Lung (tissue), 12 donors: ENCODE data around the gene INPP1. TPM values are rescaled to one million over a fixed set of nuclear protein-coding genes. Genes with fewer than 3 reads are reported as not detected.
"Not testable (repeated sequence)": the region's sequence is repeated elsewhere in the genome, so short reads cannot be mapped to it uniquely, and the experiment has no call there.

Source experiments
- ATAC-seq: fragments of 200-7000 bp; cut with Tn5 transposase; one replicate; pipeline ENCODE4 v1.9.1; 2020; ENCODE audit warnings: moderate number of reproducible peaks; ENCODE audit not compliant: insufficient read depth, low FRiP score
- DNase-seq, 3 donors: peaks; one replicate each; pipeline ENCODE4 v3.0.0-alpha.2; 2013 to 2017
- H3K27ac ChIP-seq, 2 donors: one replicate each; pipeline ENCODE4 v1.5.1; 2013; ENCODE audit warnings: mild to moderate bottlenecking in 2 of 2, moderate library complexity in 2 of 2, control low read depth in 1 of 2, inconsistent platforms in 1 of 2, low read depth in 1 of 2, low read length in 1 of 2
- H3K27me3 ChIP-seq, 3 donors: one replicate each; pipeline ENCODE4 v1.5.1; 2013; ENCODE audit warnings: low read length in 2 of 3; ENCODE audit not compliant: control insufficient read depth in 3 of 3, insufficient read depth in 3 of 3
- H3K36me3 ChIP-seq, 4 donors: one replicate each; pipeline ENCODE4 v1.5.1; 2013; ENCODE audit warnings: low read length in 4 of 4, mild to moderate bottlenecking in 1 of 4, moderate library complexity in 1 of 4; ENCODE audit not compliant: control insufficient read depth in 4 of 4, insufficient read depth in 4 of 4
- H3K4me1 ChIP-seq, 5 donors: one replicate each; pipeline ENCODE4 v1.5.1; 2013; ENCODE audit warnings: low read length in 5 of 5, mild to moderate bottlenecking in 2 of 5, moderate library complexity in 1 of 5; ENCODE audit not compliant: control insufficient read depth in 5 of 5, insufficient read depth in 5 of 5
- H3K4me3 ChIP-seq: one replicate; pipeline ENCODE4 v1.5.1; 2013; ENCODE audit warnings: mild to moderate bottlenecking, control low read depth, moderate library complexity
- H3K9ac ChIP-seq, 2 donors: one replicate each; pipeline ENCODE4 v1.5.1; 2013; ENCODE audit warnings: low read length in 2 of 2, control low read depth in 1 of 2; ENCODE audit not compliant: insufficient read depth in 1 of 2
- H3K9me3 ChIP-seq, 4 donors: one replicate each; pipeline ENCODE4 v1.5.1; 2013; ENCODE audit warnings: low read length in 3 of 4, mild to moderate bottlenecking in 1 of 4, moderate library complexity in 1 of 4; ENCODE audit not compliant: control insufficient read depth in 4 of 4, insufficient read depth in 3 of 4
- WGBS, 2 donors: extraction: QIAGEN DNeasy Blood & Tissue Kit; methylation state at CpG; one replicate each; pipeline ENCODE4 v1.1.7; 2013; 5-methylcytosine and 5-hydroxymethylcytosine counted together
- polyA plus RNA-seq, 2 donors: library from polyadenylated mRNA; stranded (reverse); fragments of 200-250 nt; gene quantifications; one replicate each; pipeline ENCODE4 v1.2.1, GENCODE V29; 2013
- total RNA-seq, 2 donors: library from RNA; depleted of rRNA in 1 of 2; stranded (reverse); fragments of >200 nt in 1 of 2; gene quantifications; one replicate each; pipeline ENCODE4 v1.2.1, GENCODE V29; 2014 to 2021
- TF ChIP-seq, protein P1 (sequence below): IDR thresholded peaks from 2 replicates; pipeline ENCODE4 v1.5.1; 2012; ENCODE audit warnings: mild to moderate bottlenecking; ENCODE audit errors: control extremely low read depth, extremely low read depth
- donor health status: control.
- donor health status: control.
- donor health status: Bipolar disorder and iron deficiency.
- donor health status: healthy.
- donor health status: DM: yes; HTN: yes; CAD: no.

The INPP1 gene
- total and polyA plus RNA-seq, 4 donors, result 15.7 to 26.7 (median 18.5) TPM

DNA sequence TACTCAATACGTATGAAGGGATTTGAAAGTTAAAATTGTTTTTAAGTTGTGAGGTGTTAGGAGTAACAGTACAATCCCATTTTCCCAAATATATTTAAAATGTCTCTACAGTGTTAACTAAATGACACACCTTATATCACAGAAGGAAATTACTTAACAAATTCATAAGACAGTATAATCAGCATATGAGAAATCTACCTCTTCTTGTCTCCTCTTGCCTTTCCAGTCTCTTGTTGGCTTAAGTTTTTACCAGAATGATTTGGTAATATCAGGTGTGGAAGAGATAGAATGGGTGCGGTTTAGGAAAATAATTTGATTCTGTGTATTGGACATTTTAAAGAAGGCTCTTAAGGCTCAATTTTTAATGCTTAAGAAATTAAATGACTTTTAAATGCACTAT is 9.5 kb upstream of the INPP1 start:
- DNase-seq (no peak), ATAC-seq (no peak)
- Histone ChIP-seq H3K4me3 (no peak overlapping the region), H3K27ac (no peak overlapping the region), H3K9ac (no peak overlapping the region), H3K27me3 (no peaks in the 10 kb centered on the region), H3K36me3 (no peaks in the 10 kb centered on the region), H3K4me1 (peaks cover 0 to 9% (median 0%) of the 10 kb centered on the region in 5 donors), H3K9me3 (no peaks in the 10 kb centered on the region)
- TF ChIP-seq, protein P1, sequence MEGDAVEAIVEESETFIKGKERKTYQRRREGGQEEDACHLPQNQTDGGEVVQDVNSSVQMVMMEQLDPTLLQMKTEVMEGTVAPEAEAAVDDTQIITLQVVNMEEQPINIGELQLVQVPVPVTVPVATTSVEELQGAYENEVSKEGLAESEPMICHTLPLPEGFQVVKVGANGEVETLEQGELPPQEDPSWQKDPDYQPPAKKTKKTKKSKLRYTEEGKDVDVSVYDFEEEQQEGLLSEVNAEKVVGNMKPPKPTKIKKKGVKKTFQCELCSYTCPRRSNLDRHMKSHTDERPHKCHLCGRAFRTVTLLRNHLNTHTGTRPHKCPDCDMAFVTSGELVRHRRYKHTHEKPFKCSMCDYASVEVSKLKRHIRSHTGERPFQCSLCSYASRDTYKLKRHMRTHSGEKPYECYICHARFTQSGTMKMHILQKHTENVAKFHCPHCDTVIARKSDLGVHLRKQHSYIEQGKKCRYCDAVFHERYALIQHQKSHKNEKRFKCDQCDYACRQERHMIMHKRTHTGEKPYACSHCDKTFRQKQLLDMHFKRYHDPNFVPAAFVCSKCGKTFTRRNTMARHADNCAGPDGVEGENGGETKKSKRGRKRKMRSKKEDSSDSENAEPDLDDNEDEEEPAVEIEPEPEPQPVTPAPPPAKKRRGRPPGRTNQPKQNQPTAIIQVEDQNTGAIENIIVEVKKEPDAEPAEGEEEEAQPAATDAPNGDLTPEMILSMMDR, result no peak
- WGBS, 2 donors, result 76 to 83% methylated on average over 2 of the region's 2 CpGs

DNA sequence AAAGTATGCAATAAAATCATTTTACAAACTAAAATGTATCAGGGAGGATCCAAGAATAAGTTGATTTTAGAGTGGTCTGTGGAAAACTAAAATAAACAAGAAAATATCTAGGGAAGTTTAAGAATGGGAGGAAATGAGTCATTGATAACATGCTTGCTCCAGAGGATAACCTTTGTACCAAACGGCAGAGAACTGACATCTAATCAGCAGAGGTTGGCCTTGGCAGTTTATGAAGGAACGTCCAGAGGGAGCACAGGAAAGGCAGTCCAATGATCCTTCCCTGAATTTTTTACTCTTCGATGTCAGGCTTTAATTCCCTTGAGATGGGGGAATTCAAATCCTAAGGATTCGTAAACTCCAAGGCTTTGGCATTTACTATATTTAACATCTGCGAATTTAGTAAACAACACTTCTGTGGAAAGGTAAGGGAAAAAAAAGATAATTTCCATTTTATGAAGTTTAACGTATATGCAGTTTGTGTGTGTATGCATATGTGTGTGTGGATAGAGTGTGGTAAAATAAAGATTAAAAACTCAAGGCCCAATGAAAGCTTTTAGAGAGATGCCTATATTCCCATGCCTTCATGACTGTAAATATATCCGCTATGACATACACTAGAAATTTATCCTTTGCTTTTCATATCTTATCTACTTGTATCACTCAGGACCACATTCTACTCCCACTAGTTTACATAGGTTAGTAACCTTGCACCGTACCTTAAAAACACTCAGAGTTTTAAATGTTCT is 8.7 kb upstream of the INPP1 start:
- H3K36me3 ChIP-seq, result no peaks in the 10 kb centered on the region
- H3K27me3 ChIP-seq, result no peaks in the 10 kb centered on the region
- H3K4me1 ChIP-seq, result peaks cover 0 to 9% (median 0%) of the 10 kb centered on the region in 5 donors
- H3K4me3 ChIP-seq, result no peak overlapping the region
- TF ChIP-seq, protein P1, result no peak
- no peak overlapping the region for H3K9ac ChIP-seq
- DNase-seq (peak in 1 of 3 donors; percentile 16), ATAC-seq (no peak)
- 57 to 61% methylated on average over 8 of the region's 8 CpGs for WGBS, 2 donors
- no peaks in the 10 kb centered on the region for H3K9me3 ChIP-seq
- no peak overlapping the region for H3K27ac ChIP-seq

DNA sequence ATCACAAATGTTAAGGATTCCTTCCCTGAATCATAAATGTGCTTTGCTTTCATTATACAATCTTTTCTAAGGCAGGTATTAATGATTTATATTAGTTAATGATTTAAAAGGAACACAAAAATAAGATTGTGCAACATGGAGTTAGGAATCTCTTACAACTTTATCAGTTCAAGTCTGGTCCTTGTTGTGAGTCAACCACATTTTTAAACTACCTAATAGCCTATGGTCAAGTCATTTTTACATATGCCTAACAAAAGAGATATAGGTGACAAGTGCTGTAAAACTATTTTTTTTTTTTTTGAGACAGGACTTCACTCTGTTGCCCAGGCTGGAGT is 8.2 kb upstream of the INPP1 start:
- H3K9me3 ChIP-seq, result no peaks in the 10 kb centered on the region
- peaks cover 0 to 9% (median 0%) of the 10 kb centered on the region in 5 donors for H3K4me1 ChIP-seq
- H3K9ac ChIP-seq, result no peak overlapping the region
- peak overlapping the region in 1 of 2 donors; percentile 16 for H3K27ac ChIP-seq
- DNase-seq, result no peak
- no peak for ATAC-seq
- H3K36me3 ChIP-seq, result no peaks in the 10 kb centered on the region
- no peaks in the 10 kb centered on the region for H3K27me3 ChIP-seq
- no peak overlapping the region for H3K4me3 ChIP-seq
- TF ChIP-seq, protein P1, result no peak

DNA sequence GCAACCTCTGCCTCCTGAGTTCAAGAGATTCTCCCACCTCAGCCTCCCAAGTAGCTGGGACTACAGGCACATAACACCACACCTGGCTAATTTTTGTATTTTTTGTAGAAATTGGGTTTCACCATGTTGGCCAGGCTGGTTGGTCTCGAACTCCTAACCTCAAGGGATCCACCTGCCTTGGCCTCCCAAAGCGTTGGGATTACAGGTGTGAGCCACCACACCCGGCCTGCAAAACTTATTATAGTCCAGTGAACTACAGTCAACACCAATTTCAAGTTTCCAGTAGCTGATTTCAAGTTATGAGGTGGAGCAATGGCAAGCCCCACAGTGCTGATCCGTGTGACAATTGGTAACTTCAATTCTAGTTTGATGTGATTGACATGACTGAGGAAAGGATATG is 7.8 kb upstream of the INPP1 start:
- not testable (repeated sequence) for H3K9ac ChIP-seq, H3K4me1 ChIP-seq, DNase-seq, ATAC-seq, H3K4me3 ChIP-seq, H3K27me3 ChIP-seq, H3K9me3 ChIP-seq, H3K36me3 ChIP-seq
- WGBS, 2 donors, result 95 to 96% methylated on average over 4 of the region's 4 CpGs
- peak overlapping the region in 1 of 2 donors; percentile 16 for H3K27ac ChIP-seq
